Karpas-422 (cell line): ENCODE data around the gene COL13A1. TPM values are rescaled to one million over a fixed set of nuclear protein-coding genes. Genes with fewer than 3 reads are reported as not detected.

ENCODE experiments used
- DNase-seq: peaks from one replicate; pipeline ENCODE4 v3.0.0-alpha.2; 2015
- H2AFZ ChIP-seq: fragments of 200-600 bp; sonication (generic); 2 replicates; pipeline ENCODE4 v1.6.1; 2014; ENCODE audit warnings: antibody characterized with exemption, low read length, mixed read lengths
- H3K27ac ChIP-seq: fragments of 200-600 bp; sonication (generic); 2 replicates; pipeline ENCODE4 v1.5.1; 2014; ENCODE audit warnings: mild to moderate bottlenecking, low read length, moderate library complexity
- H3K27me3 ChIP-seq: fragments of 200-600 bp; sonication (generic); 2 replicates; pipeline ENCODE4 v1.6.1; 2014; ENCODE audit warnings: low read length, mixed read lengths
- H3K36me3 ChIP-seq: fragments of 200-600 bp; sonication (generic); 2 replicates; pipeline ENCODE4 v1.6.1; 2014; ENCODE audit warnings: low read length, mixed read lengths; ENCODE audit not compliant: insufficient read depth
- H3K4me1 ChIP-seq: fragments of 200-600 bp; sonication (generic); 2 replicates; pipeline ENCODE4 v1.6.1; 2014; ENCODE audit warnings: mild to moderate bottlenecking, low read length, mixed read lengths
- H3K4me2 ChIP-seq: fragments of 200-600 bp; sonication (generic); 2 replicates; pipeline ENCODE4 v1.6.1; 2014; ENCODE audit warnings: low read length, low read depth, mild to moderate bottlenecking; ENCODE audit not compliant: poor library complexity, severe bottlenecking
- H3K4me3 ChIP-seq: fragments of 200-600 bp; sonication (generic); 2 replicates; pipeline ENCODE4 v1.5.1; 2014; ENCODE audit warnings: mild to moderate bottlenecking, antibody characterized with exemption, low read length, mixed read lengths
- H3K79me2 ChIP-seq: fragments of 200-600 bp; sonication (generic); 2 replicates; pipeline ENCODE4 v1.6.1; 2014; ENCODE audit warnings: mild to moderate bottlenecking, low read length, mixed read lengths
- H3K9ac ChIP-seq: fragments of 200-600 bp; sonication (generic); 2 replicates; pipeline ENCODE4 v1.6.0; 2014; ENCODE audit warnings: low read length
- H3K9me2 ChIP-seq: fragments of 200-600 bp; sonication (generic), shearing (Covaris generic); replicated peaks from 2 replicates; pipeline ENCODE4 v1.6.0; 2014; ENCODE audit warnings: mild to moderate bottlenecking, low read length, moderate library complexity; ENCODE audit not compliant: insufficient read depth
- H3K9me3 ChIP-seq: fragments of 300-700, 200-600 bp; sonication (generic); 2 replicates; pipeline ENCODE4 v1.6.1; 2014; ENCODE audit warnings: low read length, mixed read lengths
- H4K20me1 ChIP-seq: fragments of 200-600 bp; sonication (generic); 2 replicates; pipeline ENCODE4 v1.6.1; 2014; ENCODE audit warnings: mild to moderate bottlenecking, antibody characterized with exemption, low read length, low read depth; ENCODE audit not compliant: insufficient read depth
- total RNA-seq: library from RNA; depleted of rRNA; stranded (reverse); fragments of >200 nt; shearing (Covaris generic); gene quantifications from 2 replicates; pipeline ENCODE4 v1.2.3, GENCODE V29; 2014; ENCODE audit warnings: low replicate concordance

The COL13A1 gene
- total RNA-seq, 1 experiment from 2014 or later = not detected

DNA sequence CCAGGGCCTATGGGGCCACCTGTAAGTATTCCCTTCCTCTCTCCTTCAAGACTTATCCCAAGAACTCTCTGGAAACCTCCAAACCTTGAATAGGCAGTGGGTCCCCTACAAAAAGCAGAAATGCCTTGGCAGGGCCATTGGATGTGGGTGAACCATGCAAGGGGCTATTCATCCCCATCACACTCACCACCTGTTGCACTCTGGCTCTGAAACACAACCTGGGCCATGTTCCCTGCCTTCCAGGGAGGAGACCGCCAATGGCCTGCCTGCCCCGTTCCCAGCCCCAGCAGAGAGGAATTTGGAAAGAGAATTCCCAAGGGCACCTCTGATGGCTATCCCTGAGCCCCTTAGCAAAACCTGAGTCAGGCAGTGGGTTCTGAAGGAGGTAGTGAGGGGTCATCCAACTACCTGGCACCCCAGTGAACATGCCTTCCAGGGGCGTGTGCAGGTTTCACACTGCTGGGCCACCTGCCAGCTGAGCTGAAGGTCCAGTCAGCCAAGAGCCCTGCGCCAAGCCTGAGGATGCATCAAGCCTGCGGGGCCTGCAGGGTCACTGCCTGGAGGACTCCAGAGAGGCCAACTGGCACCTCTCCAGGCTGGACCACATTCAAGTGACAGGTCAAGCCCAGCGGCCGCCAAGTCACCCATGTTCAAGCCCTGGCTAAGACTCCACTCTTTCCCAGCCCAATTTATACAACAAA, 101.3 kb downstream of the COL13A1 start:
- H3K4me3 ChIP-seq = no peak overlapping the region
- H3K27ac ChIP-seq = no peak overlapping the region
- no peaks in the 10 kb centered on the region for H3K27me3 ChIP-seq
- no peaks in the 10 kb centered on the region for H3K9me2 ChIP-seq
- no peak overlapping the region for H3K4me2 ChIP-seq
- no peaks in the 10 kb centered on the region for H3K36me3 ChIP-seq
- DNase-seq = no peak
- no peaks in the 10 kb centered on the region for H4K20me1 ChIP-seq
- H2AFZ ChIP-seq = no peak overlapping the region
- H3K4me1 ChIP-seq = no peaks in the 10 kb centered on the region
- H3K79me2 ChIP-seq = no peaks in the 10 kb centered on the region
- no peak overlapping the region for H3K9ac ChIP-seq
- no peaks in the 10 kb centered on the region for H3K9me3 ChIP-seq

DNA sequence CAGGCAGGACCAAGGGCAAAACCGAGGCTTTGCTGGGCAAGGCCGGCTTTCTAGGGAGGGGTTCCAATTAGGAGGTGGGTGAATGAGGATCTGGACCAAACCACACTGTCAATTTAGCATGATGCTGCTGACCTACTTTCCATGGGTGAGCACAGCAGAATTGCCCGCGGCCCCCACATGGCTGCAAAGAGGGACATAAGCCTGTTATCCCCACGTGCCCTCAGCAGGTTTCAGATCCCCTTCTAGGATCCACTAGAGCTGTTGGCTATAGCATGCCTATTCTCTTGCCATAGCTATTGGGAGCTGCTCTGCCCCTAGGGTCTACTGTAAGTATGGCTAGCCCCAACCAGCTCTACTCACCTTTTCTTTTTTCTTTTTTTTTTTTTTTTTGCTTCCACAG, 102.8 kb downstream of the COL13A1 start:
- no peak overlapping the region for H3K9ac ChIP-seq
- no peaks in the 10 kb centered on the region for H3K4me1 ChIP-seq
- no peaks in the 10 kb centered on the region for H3K27me3 ChIP-seq
- H2AFZ ChIP-seq = no peak overlapping the region
- H3K9me2 ChIP-seq = no peaks in the 10 kb centered on the region
- H3K27ac ChIP-seq = no peak overlapping the region
- no peaks in the 10 kb centered on the region for H3K9me3 ChIP-seq
- no peaks in the 10 kb centered on the region for H3K36me3 ChIP-seq
- DNase-seq = peak; percentile 48
- H3K4me2 ChIP-seq = no peak overlapping the region
- no peaks in the 10 kb centered on the region for H4K20me1 ChIP-seq
- no peaks in the 10 kb centered on the region for H3K79me2 ChIP-seq
- no peak overlapping the region for H3K4me3 ChIP-seq

DNA sequence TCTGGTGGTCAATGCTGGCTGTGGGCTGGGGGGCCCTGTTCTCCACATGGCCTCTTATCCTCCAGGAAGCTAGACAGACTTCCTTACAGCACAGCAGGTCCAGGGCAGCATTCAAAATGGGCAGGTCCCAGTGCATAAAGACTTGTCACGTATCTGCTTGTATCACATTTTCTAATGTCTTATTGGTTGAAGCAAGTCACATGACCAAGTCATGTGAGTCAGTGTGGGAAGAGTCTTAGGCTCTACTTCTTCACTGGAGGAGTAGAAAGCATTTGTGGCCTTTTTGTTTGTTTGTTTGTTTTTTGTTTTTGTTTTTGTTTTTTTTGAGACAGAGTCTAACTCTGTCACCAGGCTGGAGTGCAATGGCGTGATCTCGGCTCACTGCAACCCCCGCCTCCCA, 104.7 kb downstream of the COL13A1 start:
- H3K79me2 ChIP-seq = no peaks in the 10 kb centered on the region
- no peaks in the 10 kb centered on the region for H3K4me1 ChIP-seq
- H3K4me3 ChIP-seq = no peak overlapping the region
- no peaks in the 10 kb centered on the region for H3K9me2 ChIP-seq
- no peaks in the 10 kb centered on the region for H4K20me1 ChIP-seq
- H3K27ac ChIP-seq = no peak overlapping the region
- H3K4me2 ChIP-seq = no peak overlapping the region
- H3K27me3 ChIP-seq = no peaks in the 10 kb centered on the region
- no peaks in the 10 kb centered on the region for H3K36me3 ChIP-seq
- no peak overlapping the region for H3K9ac ChIP-seq
- no peak overlapping the region for H2AFZ ChIP-seq
- H3K9me3 ChIP-seq = no peaks in the 10 kb centered on the region
- peak; percentile 46 for DNase-seq

DNA sequence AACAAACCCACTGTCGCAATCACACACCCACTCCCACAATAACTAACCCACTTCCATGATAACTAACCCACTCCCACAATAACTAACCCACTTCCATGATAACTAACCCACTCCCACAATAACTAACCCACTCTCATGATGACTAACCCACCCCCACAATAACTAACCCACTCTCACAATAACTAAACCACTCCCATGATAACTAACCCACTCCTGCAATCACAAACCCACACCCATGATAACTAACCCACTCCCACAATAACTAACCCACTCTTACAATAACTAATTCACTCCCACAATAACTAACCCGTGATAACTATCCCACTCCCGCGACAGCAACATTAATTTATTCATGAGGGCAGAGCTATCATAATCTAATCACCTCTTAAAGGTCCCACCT, 105.8 kb downstream of the COL13A1 start:
- Histone ChIP-seq H3K36me3 (no peaks in the 10 kb centered on the region), H3K9ac (no peak overlapping the region), H3K4me3 (no peak overlapping the region), H4K20me1 (no peaks in the 10 kb centered on the region), H3K4me2 (no peak overlapping the region), H3K27me3 (no peaks in the 10 kb centered on the region), H3K27ac (no peak overlapping the region), H3K9me2 (no peaks in the 10 kb centered on the region), H2AFZ (no peak overlapping the region), H3K9me3 (no peaks in the 10 kb centered on the region), H3K4me1 (no peaks in the 10 kb centered on the region), H3K79me2 (no peaks in the 10 kb centered on the region)
- DNase-seq = no peak

DNA sequence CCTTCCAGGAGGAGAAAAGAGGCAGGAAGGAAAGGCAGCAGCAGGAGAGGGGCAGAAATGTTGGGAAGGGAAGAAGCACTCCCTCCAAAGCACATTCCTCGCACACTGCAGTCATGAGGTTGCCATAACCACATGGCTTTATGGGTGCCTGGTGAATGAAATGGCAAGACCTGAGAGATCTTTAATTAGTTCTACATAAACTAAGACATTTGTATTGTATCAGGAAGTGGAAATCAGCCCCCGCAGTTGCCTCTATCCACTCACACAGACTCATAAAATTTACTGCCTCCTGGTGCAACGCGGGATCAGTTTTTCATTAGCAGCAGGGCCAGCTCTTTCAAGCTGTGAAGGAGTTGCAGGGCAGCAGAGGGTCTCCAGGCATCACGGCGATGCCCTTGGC, 106.4 kb downstream of the COL13A1 start:
- no peaks in the 10 kb centered on the region for H3K79me2 ChIP-seq
- no peaks in the 10 kb centered on the region for H4K20me1 ChIP-seq
- H2AFZ ChIP-seq = no peak overlapping the region
- no peak overlapping the region for H3K27ac ChIP-seq
- H3K4me2 ChIP-seq = no peak overlapping the region
- no peaks in the 10 kb centered on the region for H3K4me1 ChIP-seq
- no peak overlapping the region for H3K4me3 ChIP-seq
- H3K9me2 ChIP-seq = no peaks in the 10 kb centered on the region
- DNase-seq = no peak
- no peaks in the 10 kb centered on the region for H3K9me3 ChIP-seq
- no peak overlapping the region for H3K9ac ChIP-seq
- H3K27me3 ChIP-seq = no peaks in the 10 kb centered on the region
- H3K36me3 ChIP-seq = no peaks in the 10 kb centered on the region

DNA sequence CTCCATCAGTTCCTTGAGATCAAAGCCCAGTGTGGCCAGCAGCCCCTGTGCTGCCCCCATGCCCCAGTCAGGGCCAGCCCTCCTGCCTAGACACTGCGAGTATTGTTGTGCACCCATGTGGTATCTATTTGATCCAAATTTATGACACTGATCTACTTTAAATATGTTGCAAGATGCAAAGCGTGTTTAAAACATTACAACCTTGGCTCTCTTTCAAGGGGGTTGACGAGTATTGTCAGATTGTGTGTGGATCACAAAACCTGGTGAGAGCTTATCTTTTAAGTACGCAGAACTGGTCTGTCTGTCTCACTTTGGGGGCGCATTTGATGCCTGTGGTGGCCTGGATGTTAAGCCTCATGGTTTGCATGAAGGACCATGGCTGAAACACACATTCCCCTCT, 108.9 kb downstream of the COL13A1 start:
- Histone ChIP-seq H3K9ac (no peak overlapping the region), H3K4me3 (no peak overlapping the region), H2AFZ (no peak overlapping the region), H3K79me2 (no peaks in the 10 kb centered on the region), H3K27ac (no peak overlapping the region), H4K20me1 (no peaks in the 10 kb centered on the region), H3K4me1 (no peaks in the 10 kb centered on the region), H3K9me3 (no peaks in the 10 kb centered on the region), H3K9me2 (no peaks in the 10 kb centered on the region), H3K27me3 (no peaks in the 10 kb centered on the region), H3K36me3 (no peaks in the 10 kb centered on the region), H3K4me2 (no peak overlapping the region)
- DNase-seq = no peak

DNA sequence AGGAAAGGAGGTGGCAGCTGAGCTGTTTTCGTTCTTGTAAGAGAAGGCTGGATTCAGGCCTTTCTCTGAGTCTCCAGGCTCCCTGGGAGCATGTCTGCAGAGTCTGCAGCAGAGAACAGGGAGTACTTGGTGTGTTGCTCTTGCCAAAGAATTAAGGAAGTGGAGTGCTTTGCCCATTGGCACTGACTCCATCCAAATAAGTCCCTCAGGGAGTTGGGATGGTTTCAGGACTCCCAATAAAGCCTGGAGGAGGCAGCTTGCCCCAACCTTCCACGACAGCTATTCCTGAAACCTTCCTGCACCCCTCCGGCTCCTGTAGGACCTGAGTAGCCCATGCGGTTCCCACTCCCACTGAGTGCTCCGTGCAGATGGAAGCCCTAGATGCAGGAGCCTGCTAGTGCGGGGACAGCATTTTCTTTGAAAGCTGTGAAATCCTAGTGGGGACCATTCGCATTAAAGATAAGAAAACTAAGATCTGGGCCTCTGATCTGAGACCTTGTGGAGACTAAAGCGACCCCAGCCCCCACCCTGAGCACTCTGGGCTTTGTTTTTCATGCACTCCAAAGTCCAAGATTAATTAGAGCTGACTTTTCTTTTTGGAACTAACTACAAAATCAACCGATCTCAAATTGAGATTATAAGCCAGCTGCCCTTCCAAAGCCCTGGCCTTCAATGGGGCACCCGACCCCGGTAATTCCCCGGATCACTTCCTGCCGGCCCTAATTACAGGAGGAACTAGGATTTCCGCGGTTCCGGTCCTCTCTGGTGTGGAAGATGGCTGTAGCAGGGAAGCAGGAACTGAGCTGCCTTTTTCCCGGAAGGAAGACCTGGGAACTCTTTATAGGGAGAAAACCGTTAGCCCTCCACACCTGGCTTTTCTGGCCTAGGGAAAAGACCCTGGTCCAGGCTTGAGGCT, 110.2 kb downstream of the COL13A1 start:
- no peak for DNase-seq
- Histone ChIP-seq H3K79me2 (no peaks in the 10 kb centered on the region), H3K4me3 (no peak overlapping the region), H3K4me2 (no peak overlapping the region), H3K27ac (no peak overlapping the region), H3K4me1 (no peaks in the 10 kb centered on the region), H3K9ac (no peak overlapping the region), H4K20me1 (no peaks in the 10 kb centered on the region), H3K9me2 (no peaks in the 10 kb centered on the region), H3K36me3 (no peaks in the 10 kb centered on the region), H3K9me3 (no peaks in the 10 kb centered on the region), H2AFZ (no peak overlapping the region), H3K27me3 (no peaks in the 10 kb centered on the region)

DNA sequence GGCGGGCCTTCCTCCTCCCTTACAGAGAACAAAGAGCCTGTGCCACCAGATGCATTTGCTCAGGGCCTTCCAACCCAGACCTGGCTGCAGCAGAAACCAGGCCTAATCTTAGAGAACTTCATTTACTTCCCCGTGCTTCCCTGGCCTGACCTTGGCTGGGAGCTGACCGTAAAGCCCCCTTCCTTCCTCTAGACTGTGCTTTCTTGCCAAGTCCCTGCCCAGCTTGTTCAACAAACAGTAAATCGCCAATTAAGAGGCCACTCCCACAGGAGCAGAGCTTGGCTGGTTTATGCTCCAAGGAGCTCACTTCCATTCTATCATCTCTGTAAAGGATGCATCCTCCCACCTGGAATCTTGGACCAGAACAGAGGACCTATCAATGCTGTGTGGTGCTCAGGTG, 110.9 kb downstream of the COL13A1 start:
- Histone ChIP-seq H3K4me2 (no peak overlapping the region), H3K4me3 (no peak overlapping the region), H3K9ac (no peak overlapping the region), H3K4me1 (no peaks in the 10 kb centered on the region), H4K20me1 (no peaks in the 10 kb centered on the region), H3K9me3 (no peaks in the 10 kb centered on the region), H3K27me3 (no peaks in the 10 kb centered on the region), H3K27ac (no peak overlapping the region), H3K79me2 (no peaks in the 10 kb centered on the region), H2AFZ (no peak overlapping the region), H3K9me2 (no peaks in the 10 kb centered on the region), H3K36me3 (no peaks in the 10 kb centered on the region)
- no peak for DNase-seq
